NCI-H774 (cell line): ENCODE results near the gene SCN9A.
"Not testable (repeated sequence)": the region's sequence is repeated elsewhere in the genome, so short reads cannot be mapped to it uniquely, and the experiment has no call there.

ENCODE experiments used
- DNase-seq: peaks from one replicate; lab custom pipeline; 2025; lab: John Stamatoyannopoulos, UW

The SCN9A gene

GRCh38 chr2:166334805-166335204, 40.9 kb downstream of the SCN9A start:
- peak; percentile 23 for DNase-seq

GRCh38 chr2:166333801-166334200, 41.9 kb downstream of the SCN9A start:
- DNase-seq = no peak

- no peak for DNase-seq
These were observed 43.6 kb downstream of the SCN9A start for GRCh38 chr2:166332106-166332505.

DNA sequence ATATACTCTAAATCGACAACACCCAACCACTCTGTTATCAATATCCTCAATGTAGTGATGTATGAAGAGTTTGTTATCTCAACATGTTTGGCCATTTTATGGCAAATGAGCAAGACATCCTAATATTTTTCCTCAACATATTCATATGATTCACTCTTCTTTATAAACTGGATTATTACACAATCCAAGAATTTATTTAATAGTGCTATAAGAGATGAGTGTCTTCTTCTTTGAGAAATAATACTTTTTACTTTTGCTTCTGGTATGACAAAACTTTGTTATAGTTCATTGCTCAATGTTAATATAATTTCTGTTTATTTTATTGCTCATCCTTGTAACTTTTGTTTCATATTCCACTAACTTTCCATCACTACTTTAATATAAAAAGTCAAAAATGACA, 44.3 kb downstream of the SCN9A start:
- DNase-seq = no peak

DNA sequence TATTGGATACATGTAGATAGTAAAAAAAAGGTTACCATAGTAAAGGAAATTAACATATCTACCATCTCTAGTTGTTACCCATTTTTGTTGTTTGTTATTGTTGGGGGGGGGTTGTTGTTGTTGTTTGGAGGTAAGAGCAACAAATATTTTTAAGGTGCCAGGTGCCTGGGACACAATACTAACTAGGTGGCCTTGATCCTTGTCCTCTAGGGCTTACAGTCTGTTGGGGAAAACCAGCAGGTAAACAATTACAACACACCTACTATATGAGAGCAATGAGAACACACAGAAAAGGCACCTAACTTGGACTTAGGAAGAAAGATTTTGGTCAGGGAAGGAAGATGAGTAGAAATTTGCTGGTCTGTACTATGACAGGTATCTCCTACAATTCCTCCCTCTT, 46.3 kb downstream of the SCN9A start:
- no peak for DNase-seq

GRCh38 chr2:166328147-166328546, 47.6 kb downstream of the SCN9A start:
- DNase-seq = no peak

- DNase-seq = no peak
These were observed 54.7 kb downstream of the SCN9A start for GRCh38 chr2:166321076-166321475.

DNA sequence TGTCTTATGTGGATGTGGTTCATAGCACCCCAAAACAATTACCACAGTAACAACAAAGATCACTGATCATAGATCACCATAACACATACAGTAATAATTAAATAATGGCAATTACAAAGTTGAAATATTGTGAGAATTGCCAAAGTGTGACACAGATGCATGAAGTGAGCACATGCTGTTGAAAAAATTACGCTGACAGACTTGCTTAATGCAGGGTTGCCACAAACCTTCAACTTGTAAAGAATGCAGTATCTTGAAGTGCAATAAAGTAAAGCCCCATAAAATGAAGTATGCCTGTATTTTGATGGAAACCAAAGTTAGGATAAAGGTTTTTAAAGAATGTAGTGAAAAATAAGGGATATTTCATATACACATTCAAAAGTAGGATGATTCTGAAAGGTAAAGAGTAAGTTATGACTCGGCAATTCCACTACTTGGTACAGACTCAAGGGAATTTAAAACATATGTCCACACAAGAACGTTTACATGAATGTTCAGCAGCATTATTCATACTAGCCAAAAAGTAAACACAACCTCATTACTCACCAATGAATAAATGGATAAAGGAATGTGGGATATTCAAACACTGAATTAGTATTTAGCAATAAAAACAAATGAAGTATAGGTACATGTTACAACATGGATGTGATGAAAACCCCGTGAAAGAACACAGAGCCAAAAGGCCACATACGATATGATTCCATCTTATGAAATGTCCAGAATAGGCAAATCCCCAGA, 61.6 kb downstream of the SCN9A start:
- no peak for DNase-seq

DNA sequence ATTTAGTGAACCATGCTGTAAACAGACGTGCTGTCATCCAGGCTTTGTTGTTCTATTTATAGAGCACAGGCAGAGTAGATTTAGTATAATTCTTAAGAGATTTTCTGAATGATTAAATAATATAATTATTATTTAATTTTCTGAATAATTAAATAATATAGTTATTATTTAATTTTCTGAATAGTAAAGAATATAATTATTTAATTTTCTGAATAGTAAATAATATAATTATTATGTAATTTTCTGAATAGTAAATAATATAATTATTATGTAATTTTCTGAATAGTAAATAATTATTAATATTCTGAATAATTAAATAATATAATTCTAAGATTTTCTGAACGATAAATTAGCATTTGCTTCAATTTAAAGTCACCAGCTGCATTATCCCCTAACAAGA, 62.9 kb downstream of the SCN9A start:
- DNase-seq = not testable (repeated sequence)

- DNase-seq = no peak
These were observed 68.4 kb downstream of the SCN9A start for GRCh38 chr2:166307326-166307725.

DNA sequence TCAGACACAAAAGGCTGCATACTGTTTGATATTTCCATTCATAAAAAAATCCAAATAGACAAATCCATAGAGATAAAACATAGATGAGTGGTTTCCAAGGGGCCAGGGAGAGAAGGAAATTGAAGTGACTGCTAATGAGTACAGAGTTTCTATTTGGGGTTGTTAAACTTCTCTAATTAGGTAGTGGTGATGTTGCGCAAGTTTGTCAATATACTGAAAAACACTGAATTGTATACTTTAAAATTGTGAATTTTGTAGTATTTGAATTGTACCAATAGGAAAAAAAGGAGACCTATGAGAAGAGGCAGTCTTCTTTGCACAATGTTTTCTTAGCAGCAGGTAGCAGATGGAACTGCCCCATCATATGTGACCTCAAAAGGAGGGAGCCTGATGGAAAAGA, 71.1 kb downstream of the SCN9A start:
- no peak for DNase-seq

DNA sequence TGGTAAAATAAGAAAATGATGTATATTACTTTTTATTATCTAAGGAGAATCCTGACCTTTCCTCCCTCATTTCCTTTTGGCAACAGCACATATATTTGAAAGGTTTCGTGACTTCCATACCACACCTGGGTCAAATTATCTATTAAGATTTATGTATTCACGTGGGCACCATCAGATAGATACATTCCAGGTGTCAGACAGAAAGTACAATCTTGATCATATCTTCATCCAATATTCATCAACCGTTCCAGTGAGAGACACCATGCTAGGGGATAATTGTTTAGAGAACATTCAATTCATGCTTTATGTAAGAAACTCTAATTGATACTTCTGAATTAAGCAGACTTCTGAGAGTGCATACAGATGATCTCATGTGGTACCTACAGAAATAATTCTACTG, 73.7 kb downstream of the SCN9A start:
- no peak for DNase-seq

- no peak for DNase-seq
These were observed 77.8 kb downstream of the SCN9A start for GRCh38 chr2:166297951-166298350.

DNA sequence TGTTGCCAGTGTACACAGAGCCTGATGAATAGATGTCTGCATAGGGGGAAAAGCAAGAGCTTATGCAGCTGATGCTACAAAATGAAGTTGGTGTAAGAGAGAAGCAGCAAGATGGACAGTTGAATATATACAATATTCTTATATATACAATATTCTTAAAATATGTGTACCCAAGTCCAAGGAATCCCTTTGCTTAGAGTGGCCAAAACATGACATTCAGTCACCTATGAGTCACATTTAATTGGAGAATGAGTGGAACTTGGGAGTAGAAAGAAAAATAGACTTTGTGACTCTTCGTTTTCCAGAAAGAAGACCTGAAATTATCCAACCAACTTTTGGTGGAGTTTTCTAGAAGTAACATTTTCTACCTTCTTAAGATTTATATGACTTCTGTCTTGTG, 81.8 kb downstream of the SCN9A start:
- no peak for DNase-seq

DNA sequence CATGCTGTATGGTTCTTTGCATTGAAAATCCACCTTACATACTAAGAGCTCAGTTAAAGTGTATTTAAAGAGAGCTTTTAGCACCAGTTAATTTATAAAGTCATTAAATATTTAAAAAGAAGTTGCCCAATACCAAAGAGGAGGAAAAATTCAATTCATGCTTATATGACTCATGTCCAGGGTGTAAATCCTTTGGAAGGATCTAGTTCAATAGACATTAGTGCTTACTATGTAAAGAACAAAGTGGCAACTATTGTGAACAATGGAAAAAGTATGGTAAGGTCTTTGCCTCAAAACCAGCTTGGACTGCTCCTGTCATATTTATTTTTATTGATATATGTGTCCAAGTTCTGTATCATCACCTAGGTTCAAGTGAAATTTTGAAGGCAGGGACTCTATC, 90.5 kb downstream of the SCN9A start:
- DNase-seq = no peak

GRCh38 chr2:166284359-166284758, 91.4 kb downstream of the SCN9A start:
- DNase-seq = no peak

DNA sequence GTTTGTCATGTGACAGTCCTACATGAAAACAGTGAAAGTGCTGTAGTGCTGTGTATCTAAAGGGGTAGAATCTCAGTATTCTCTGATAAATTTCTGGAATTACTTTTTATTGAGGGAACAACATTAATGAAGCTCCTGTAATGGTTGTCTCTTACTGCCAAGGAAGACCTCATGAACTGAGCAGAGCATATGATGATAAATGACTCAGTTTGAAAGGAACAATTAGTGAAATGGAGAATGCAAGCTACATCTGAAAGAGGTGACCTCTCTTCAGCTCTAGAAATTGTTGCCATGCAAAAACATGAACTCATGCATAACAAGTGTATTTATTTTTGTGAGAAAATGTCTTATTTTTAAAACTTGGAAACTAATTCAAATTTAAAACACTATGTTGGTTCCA, 93.6 kb downstream of the SCN9A start:
- no peak for DNase-seq

- no peak for DNase-seq
These were observed 96.9 kb downstream of the SCN9A start for GRCh38 chr2:166278856-166279255.

DNA sequence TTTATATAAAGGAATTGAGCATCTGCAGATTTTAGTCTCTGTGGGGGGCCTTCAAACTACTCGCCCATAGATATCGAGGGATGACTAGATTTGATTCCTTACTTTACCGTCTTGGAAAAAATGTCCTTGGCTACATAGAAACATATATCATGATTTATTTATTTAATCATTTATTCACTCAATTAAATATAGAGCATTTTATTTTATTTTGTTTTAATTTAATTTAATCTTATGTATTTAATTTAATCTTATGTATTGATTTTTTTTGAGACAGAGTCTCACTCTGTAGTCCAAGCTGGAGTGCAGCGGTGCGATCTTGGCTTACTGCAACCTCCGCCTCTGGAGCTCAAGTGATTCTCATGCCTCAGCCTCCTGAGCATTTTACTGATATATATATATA, 105.4 kb downstream of the SCN9A start:
- no peak for DNase-seq

GRCh38 chr2:166269322-166269721, 106.4 kb downstream of the SCN9A start:
- DNase-seq = no peak

DNA sequence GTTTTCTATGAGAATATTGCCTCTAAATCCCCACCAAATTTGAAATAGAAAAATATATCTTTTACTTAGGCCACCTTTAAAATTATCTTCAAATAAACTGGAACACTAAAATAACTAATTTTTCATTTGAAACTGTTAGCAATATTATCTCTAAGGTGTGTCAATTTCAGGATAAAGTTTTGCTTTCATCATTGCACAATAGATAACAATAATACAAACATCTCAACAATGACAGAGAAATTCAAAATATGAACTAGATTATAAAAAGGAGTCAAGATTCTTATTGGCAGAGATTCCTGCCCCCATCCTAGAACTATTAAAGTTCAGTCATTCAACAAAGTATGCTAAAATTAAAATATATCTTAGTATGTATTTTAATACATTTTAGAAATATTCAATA, 117.9 kb downstream of the SCN9A start:
- no peak for DNase-seq

- DNase-seq = no peak
These were observed 118.8 kb downstream of the SCN9A start for GRCh38 chr2:166256896-166257295.

- DNase-seq = no peak
These were observed 126.4 kb downstream of the SCN9A start for GRCh38 chr2:166249318-166249717.

DNA sequence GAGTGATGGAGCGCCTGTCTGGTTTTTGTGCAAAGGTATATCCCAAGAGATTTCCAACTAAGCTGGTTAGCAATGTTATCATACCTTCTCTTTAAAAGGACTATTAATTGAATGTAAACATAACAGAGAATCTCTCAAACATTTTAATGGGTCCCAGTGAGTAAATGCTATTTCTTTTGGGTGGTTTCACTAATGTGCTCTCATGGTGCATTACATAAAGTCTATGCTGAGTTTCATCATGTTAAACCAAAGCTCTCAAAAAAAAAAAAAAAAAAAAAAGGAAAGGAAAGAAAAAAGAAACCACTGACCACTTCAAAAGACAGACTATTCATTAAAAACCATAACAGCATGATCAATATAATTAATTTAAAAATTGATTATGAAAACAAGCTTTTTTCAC, 128.8 kb downstream of the SCN9A start:
- no peak for DNase-seq

DNA sequence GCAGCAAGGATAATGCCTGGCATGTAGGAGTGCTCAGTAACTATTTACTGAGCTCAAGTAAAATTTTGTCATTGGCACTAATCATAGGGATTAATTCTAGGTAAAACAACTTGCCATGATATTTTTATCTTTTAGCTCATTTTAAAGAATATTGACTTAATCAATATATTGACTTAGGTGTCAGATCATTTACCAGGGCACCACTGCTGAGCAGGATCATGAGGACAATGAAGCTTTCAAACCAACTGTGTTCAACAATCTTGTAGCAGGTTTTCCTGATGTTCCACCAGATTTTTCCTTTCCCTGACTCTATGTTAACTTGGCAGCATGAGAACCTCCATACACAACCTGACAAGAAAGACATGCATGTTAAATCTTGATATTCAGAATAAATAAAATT, 133.4 kb downstream of the SCN9A start:
- no peak for DNase-seq
